NCI-H2171 treated with DMSO at 0.1 percent for 48 hours (cell line): ENCODE measurements around the gene CFAP52.
"Not testable (repeated sequence)": the region's sequence is repeated elsewhere in the genome, so short reads cannot be mapped to it uniquely, and the experiment has no call there.

Source experiments
- DNase-seq: peaks from one replicate; lab custom pipeline; 2025; lab: John Stamatoyannopoulos, UW

The CFAP52 gene

DNA sequence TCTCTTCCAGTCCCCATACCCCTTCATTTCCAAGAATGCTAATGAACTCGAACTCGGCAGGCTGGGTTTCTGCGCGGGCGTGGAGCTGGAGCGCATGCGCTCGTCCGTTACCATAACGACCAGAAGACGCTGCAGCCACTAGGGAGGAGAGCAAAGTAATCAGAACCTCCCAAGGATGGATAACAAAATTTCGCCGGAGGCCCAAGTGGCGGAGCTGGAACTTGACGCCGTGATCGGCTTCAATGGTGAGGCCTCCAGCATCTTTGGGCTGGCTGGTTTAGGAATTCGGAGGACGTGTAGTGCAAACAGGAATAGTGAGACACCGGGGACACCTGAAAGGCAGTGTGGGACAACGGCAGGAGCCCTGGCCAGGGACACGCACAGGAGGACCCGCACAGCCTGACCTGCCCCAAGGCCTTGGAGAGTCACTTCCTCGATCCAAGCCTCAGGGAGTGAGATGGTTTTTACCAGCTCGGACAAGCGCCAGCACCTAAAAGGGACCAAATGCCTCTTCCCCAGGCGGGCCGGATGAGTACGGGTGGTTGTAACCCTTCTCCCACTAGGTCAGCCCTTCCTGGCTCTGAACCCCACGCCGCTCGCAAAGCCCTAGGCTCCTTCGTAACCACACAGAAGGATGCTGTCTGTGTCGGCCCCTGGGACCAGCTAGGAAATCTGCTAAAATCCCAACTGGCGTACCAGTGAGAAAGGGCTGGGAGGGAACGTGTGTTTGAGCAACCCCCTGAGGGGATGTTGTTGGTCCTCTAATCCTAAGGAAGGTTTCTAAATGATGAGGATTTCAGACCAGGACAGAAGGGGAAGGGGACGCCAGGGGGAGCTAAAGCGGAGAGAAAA is at the start of gene CFAP52:
CFAP52 (plus strand) TSS at position 122 of the 852 bp plus-strand sequence; CDS start at position 176, 54 bp downstream.
- DNase-seq = peak; percentile 35

GRCh38 chr17:9527788-9528187 is 48.7 kb upstream of the CFAP52 start:
- no peak for DNase-seq

- peak; percentile 3 for DNase-seq
Measured at GRCh38 chr17:9529033-9529700, 47.3 kb upstream of the CFAP52 start.

DNA sequence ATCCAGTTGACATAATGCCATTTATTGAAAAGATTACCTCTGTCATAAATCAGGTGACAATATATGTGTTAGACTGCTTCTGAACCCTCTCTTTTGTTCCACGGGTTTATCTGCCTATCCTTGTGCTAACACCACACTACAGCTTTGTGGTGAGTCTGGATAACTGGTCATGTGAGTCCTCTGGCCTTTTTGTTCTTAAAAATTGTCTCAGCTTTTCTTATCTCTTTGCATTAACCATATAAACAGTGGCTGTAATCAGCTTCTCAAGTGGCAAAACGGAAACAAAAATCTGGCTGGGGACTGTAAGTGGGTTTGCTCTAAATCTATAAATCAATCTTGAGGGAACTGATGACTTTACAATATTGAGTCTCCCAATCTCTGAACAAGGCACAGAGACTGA is 45.4 kb upstream of the CFAP52 start:
- DNase-seq = no peak

GRCh38 chr17:9532715-9533114 is 43.7 kb upstream of the CFAP52 start:
- no peak for DNase-seq

GRCh38 chr17:9533441-9533840 is 43.0 kb upstream of the CFAP52 start:
- no peak for DNase-seq

DNA sequence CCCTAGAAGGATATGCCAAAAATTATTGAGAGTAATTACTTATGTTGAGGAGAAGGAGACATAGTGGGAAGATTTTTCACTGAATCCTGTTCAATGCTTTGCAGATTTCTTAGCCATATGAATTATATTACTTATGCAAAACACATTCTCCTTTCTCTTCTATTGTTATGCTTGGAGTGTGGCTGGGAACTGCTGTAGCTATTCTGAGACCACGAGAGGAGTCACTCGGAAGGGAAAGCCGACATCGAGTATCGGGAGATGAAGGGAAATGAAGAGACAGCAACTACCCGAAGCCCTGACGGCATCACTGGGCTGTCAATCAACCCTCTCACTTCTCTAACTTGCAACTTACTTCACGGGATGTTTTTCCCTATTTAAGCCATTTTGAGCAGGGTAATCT is 40.4 kb upstream of the CFAP52 start:
- no peak for DNase-seq

DNA sequence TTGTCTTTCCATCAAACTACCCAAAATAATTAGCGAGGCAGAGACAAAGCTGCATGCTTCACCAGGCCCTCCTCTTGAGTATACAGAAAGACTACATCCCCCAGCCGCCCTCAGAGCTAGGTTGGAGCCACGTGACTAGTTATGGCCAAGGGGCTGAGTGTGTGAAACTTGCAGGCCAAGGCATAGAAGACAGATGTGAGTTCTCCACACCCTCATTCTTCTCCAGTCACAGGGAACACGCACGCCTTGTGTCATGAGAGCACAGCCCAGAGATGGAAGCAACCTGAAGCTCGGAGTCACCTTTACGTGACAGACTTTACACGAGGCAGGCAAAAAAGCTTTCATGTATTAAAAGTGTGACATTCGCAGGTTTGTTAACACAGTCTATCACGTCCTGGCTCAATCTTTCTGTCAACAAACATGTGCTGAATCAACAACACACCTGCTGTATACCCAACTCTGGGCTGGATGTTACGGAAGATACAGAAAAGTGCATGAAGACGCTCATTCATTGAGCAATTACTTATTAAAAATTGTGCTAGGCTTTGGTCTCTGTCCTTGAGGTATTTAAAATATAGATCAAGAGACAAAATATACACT is 39.2 kb upstream of the CFAP52 start:
- DNase-seq = no peak

DNA sequence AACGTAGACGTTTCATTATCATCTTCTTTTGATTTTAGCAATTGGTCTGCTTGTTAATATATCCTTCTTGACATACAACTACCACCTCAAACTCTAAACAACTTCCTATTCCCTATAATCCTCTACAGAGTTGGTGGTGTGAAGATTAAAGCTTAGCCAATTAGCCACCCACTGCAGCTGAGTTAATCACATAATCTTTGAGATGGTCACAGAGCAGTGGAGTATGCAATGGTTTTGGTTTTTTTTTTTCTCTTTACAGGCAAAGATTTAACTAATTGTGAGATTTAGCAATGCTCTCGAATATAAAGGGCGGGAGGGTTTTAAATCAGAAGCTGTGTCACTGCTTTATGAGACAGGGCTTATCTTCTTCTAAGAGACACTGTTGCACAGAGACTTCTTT is 37.8 kb upstream of the CFAP52 start:
- no peak for DNase-seq

DNA sequence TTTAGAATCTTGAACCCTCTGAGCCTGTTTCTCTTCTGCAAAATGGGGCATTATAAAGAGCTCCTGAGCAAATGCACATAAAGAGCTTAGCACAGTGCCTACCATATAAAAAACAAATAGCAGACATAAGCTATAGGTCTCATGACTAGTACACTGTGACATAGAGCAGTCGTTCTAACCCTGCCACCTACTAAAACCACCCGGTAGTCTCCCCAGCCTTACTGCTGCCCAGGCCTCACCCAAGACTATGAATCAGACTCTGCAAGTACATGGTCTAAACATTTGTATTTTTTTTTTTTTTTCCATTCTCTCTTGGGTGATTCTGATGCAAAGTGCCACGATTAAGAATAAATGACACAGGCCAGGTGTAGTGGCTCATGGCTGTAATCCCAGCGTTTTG is 34.7 kb upstream of the CFAP52 start:
- DNase-seq = no peak

- DNase-seq = no peak
Measured at GRCh38 chr17:9544221-9544620, 32.2 kb upstream of the CFAP52 start.

DNA sequence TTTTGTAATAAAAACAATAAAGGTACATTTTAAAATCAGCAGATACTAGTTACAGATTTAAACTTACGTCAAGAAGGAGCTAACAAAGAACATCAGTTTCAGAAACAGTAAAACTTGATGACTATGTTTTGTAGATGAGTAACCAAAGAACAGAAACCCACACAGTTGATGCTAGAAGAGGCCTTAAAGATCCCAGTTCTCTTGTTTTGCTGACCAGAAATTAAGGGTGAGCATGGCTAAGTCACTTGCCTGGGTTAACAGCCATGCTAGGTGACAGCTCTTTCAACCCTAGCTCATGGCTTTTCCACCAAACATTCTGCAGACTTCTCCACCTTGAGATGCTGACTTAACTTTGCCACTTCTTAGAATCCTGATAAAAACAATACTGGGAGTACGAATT is 27.2 kb upstream of the CFAP52 start:
- DNase-seq = no peak

- DNase-seq = no peak
Measured at GRCh38 chr17:9553181-9553580, 23.3 kb upstream of the CFAP52 start.

- DNase-seq = no peak
Measured at GRCh38 chr17:9553596-9553995, 22.8 kb upstream of the CFAP52 start.

DNA sequence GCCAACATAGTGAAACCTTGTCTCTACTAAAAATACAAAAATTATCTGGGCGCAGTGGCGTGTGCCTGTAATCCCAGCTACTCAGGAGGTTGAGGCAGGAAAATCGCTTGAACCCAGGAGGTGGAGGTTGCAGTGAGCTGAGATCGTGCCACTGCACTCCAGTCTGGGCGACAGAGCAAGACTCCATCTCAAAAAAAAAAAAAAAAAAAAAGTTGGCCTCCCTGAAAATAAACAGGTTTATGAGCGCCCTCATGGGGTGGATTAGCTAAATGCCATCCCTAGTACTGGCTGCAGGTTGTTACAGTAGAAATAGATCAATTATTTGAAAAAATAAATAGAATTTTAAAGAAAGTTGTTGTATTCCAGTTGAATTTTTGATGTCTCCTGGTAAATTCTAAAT is 21.7 kb upstream of the CFAP52 start:
- peak; percentile 35 for DNase-seq

- DNase-seq = no peak
Measured at GRCh38 chr17:9557161-9557755, 19.2 kb upstream of the CFAP52 start.

DNA sequence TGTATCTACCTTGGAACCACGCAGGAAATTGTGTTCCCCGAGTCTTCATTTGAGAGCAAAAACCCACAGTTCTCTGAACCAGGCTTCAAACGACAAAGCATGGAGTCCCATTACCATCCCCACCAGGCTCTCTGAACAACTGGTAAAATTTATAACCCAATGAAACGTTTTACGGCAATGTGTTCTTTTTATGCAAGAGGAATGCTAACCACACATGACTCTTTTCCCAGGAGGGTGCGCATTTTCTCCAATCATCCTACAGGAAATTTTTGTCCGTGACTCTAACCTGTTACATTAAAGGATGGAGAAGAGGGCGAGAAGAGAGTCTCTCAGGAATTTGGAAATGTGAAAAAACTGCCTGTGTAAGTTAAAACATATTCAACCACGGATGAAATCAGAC is 18.6 kb upstream of the CFAP52 start:
- DNase-seq = no peak

DNA sequence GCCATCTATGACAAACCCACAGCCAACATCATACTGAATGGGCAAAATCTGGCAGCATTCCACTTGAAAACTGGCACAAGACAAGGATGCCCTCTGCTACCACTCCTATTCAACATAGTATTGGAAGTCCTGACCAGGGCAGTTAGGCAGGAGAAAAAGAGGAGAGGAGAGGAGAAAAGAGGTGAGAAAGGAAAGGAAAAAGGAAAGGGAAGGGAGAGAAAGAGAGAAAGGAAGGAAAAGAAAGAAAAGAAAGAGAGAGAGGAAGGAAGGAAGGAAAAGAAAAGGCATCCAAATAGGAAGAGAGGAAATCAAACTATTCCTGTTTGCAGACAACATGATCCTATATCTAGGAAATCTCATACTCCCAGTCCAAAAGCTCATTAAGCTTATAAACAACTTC is 12.3 kb upstream of the CFAP52 start:
- DNase-seq = no peak

DNA sequence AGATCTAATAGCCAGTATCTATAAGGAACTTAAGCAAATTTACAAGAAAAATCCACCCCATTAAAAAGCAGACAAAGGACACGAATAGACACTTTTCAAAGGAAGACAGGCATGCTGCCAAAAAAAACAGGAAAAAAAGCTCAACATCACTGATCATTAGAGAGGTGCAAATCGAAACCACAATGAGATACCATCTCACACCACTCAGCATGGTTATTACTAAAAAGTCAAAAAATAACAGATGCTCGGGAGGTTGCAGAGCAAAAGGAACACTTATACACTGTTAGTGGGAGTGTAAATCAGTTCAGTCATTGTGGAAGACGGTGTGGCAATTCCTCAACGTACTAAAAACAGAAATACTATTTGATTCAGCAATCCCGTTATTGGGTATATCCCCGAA is 10.4 kb upstream of the CFAP52 start:
- peak; percentile 18 for DNase-seq

- not testable (repeated sequence) for DNase-seq
Measured at GRCh38 chr17:9566739-9567138, 9.7 kb upstream of the CFAP52 start.

GRCh38 chr17:9568004-9568403 is 8.4 kb upstream of the CFAP52 start:
- DNase-seq = no peak

DNA sequence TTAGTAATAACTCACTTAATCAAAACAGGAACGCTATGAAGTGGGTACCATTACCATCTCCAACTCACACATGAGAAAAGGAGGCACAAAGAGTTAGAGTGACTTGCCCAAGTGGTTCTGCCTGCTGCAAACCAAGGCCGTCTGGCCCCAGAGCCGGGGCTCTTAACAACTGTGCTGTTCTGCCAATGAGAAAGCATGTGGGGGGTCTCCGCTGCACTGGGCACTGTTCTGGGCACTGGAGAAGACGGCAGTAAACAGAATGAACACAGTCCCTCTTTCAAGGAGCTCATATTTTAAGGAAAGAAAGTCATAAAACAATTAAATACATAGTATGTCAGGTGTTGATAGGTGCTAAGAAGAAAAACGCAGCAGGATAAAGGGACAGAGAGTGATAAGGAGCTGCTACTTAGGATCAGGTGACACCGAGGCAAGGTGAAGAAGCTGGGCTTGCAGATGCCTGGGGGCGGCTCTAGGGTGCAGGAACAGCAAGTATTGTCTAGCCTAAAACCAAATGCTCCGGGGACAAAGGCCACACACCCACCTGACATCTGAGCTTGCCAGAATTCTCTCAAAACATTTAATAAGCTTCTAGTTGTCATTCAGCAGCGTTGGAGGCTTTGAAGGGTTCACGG is 7.4 kb upstream of the CFAP52 start:
- DNase-seq = no peak
